WERI-Rb-1 (cell line): Measurements from ENCODE around the gene WDR6.
"Not testable (repeated sequence)": the region's sequence is repeated elsewhere in the genome, so short reads cannot be mapped to it uniquely, and the experiment has no call there.

ENCODE experiments used
- DNase-seq: peaks from one replicate; pipeline ENCODE4 v3.0.0-alpha.2; 2020
- H3K27ac ChIP-seq: fragments of 250-450 bp; sonication (Bioruptor Pico); 2 replicates; pipeline ENCODE4 v1.5.1; 2020; ENCODE audit warnings: mild to moderate bottlenecking, moderate library complexity
- H3K27me3 ChIP-seq: fragments of 250-450 bp; sonication (Bioruptor Pico); 2 replicates; pipeline ENCODE4 v1.5.1; 2021; ENCODE audit warnings: mild to moderate bottlenecking, low read depth, moderate library complexity; ENCODE audit not compliant: insufficient read depth, severe bottlenecking
- H3K36me3 ChIP-seq: fragments of 250-450 bp; sonication (Bioruptor Pico); 2 replicates; pipeline ENCODE4 v1.5.1; 2020; ENCODE audit warnings: mild to moderate bottlenecking, moderate library complexity
- H3K4me3 ChIP-seq: 2 replicates; pipeline ENCODE4 v1.5.1; 2011; ENCODE audit warnings: low read depth, mild to moderate bottlenecking, control low read depth, low read length
- H3K9me3 ChIP-seq: fragments of 250-450 bp; sonication (Bioruptor Pico); 2 replicates; pipeline ENCODE4 v1.5.1; 2021; ENCODE audit warnings: mild to moderate bottlenecking, moderate library complexity; ENCODE audit not compliant: severe bottlenecking
- TF ChIP-seq, protein P1 (sequence below): IDR thresholded peaks from 2 replicates; pipeline ENCODE4 v1.5.1; 2011; ENCODE audit warnings: low read depth, mild to moderate bottlenecking, control low read depth, inconsistent platforms, low read length

The WDR6 gene

DNA sequence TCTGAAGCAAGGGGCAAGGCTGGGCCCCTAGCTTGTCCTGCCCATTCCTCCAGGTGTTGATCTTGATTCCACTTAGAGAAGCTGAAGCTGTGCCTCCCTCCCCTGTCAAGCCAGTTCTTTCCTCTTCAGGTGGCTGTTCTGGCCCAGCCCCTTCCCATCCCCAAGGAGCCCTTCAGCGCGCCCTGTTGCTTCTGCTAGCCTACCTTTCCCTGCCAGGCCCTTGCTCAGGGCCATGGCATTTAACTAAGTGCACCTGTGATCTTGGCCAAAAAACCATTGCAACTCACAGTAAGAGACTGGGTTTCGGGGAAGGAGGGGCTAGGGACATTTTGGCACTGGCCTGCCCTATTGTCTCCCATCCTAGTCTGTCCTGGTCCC, 1.9 kb upstream of the WDR6 start:
- no peak for DNase-seq
- H3K4me3 ChIP-seq = no peak overlapping the region
- no peak overlapping the region for H3K27ac ChIP-seq
- H3K36me3 ChIP-seq = peaks cover 23% of the 10 kb centered on the region
- H3K9me3 ChIP-seq = no peaks in the 10 kb centered on the region
- no peaks in the 10 kb centered on the region for H3K27me3 ChIP-seq
- TF ChIP-seq, protein P1, sequence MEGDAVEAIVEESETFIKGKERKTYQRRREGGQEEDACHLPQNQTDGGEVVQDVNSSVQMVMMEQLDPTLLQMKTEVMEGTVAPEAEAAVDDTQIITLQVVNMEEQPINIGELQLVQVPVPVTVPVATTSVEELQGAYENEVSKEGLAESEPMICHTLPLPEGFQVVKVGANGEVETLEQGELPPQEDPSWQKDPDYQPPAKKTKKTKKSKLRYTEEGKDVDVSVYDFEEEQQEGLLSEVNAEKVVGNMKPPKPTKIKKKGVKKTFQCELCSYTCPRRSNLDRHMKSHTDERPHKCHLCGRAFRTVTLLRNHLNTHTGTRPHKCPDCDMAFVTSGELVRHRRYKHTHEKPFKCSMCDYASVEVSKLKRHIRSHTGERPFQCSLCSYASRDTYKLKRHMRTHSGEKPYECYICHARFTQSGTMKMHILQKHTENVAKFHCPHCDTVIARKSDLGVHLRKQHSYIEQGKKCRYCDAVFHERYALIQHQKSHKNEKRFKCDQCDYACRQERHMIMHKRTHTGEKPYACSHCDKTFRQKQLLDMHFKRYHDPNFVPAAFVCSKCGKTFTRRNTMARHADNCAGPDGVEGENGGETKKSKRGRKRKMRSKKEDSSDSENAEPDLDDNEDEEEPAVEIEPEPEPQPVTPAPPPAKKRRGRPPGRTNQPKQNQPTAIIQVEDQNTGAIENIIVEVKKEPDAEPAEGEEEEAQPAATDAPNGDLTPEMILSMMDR = no peak

DNA sequence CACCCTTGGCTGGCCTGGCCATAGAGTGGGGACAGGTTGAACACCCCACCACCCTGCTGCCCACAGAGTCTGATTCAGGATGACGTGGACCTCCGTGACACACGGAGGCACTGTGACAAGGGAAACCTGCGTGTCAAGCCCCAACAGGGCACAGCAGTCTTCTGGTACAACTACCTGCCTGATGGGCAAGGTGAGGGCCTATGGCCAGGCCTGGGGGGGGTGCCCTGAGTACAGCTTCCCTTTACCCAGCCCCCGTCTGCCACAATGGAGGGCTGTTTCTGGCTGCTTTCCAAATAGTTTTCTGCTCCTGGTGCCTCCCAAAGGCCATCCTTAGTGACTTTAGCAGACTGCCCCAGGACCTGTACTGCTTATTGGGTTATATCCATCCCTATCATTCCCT, 1.2 kb upstream of the WDR6 start:
- TF ChIP-seq, protein P1 = no peak
- Histone ChIP-seq H3K27me3 (no peaks in the 10 kb centered on the region), H3K4me3 (peak overlapping the region; percentile 74), H3K27ac (peak overlapping the region; percentile 97), H3K9me3 (no peaks in the 10 kb centered on the region), H3K36me3 (peaks cover 23% of the 10 kb centered on the region)
- DNase-seq = no peak

DNA sequence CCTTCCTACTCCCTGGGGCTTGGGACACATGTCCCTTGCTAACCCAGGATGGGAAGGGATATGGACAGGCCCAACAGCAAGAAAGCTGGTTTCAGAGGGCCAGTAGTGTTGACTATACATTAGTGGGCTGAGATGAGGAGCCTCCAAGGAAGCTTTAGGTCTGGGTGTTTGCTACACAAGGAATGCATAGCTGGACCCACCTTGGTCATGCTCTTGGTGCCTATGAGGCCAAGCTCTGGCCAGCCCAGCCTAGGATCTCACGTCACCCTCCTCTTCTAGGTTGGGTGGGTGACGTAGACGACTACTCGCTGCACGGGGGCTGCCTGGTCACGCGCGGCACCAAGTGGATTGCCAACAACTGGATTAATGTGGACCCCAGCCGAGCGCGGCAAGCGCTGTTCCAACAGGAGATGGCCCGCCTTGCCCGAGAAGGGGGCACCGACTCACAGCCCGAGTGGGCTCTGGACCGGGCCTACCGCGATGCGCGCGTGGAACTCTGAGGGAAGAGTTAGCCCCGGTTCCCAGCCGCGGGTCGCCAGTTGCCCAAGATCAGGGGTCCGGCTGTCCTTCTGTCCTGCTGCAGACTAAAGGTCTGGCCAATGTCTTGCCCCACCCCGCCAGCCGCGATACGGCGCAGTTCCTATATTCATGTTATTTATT, 653 bp upstream of the WDR6 start:
- TF ChIP-seq, protein P1 = no peak
- H3K27me3 ChIP-seq = no peaks in the 10 kb centered on the region
- H3K27ac ChIP-seq = peak overlapping the region; percentile 97
- H3K4me3 ChIP-seq = peak overlapping the region; percentile 74
- H3K36me3 ChIP-seq = peaks cover 25% of the 10 kb centered on the region
- DNase-seq = no peak
- no peaks in the 10 kb centered on the region for H3K9me3 ChIP-seq

DNA sequence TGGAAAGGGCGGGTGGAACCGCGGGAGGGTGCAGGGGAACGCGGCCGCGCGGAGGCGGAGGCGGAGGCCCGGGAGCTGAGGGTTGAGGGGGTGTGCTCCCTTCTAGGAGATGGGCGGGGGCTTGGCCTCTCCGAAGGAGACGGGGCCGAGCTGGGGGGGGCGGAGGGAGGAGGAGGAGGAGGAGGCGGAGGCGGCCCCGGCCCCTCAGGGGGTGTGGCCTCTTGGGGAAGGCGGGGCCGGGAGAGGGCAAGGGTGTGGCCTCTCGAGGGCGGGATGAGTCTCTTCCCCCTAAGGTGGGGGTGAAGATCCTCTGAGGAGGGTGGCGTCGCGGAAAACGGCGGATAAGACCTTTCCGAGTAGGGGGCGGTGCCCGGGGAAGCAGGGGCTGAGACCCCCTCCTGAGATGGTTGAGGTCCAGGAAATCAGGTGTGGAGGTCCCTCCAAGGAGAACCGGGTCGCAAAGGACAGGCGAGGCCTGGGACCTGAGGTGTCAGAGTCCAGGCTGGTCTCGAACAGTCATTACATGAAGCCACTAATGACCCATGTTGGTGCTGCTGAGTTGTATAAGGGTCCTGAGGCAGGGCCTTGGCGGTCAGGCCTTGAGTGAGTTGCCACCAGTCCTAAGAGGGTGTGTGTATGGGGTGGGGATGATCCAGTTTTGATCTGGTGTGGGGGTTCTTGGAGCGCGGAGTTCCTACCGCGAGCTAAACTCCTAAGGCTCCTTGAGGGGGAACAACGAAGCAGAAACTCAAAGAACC, 759 bp downstream of the WDR6 start:
- H3K4me3 ChIP-seq = peak overlapping the region; percentile 74
- peak overlapping the region; percentile 97 for H3K27ac ChIP-seq
- H3K36me3 ChIP-seq = peaks cover 39% of the 10 kb centered on the region
- TF ChIP-seq, protein P1 = no peak
- H3K9me3 ChIP-seq = no peaks in the 10 kb centered on the region
- peak; percentile 92 for DNase-seq
- H3K27me3 ChIP-seq = no peaks in the 10 kb centered on the region

DNA sequence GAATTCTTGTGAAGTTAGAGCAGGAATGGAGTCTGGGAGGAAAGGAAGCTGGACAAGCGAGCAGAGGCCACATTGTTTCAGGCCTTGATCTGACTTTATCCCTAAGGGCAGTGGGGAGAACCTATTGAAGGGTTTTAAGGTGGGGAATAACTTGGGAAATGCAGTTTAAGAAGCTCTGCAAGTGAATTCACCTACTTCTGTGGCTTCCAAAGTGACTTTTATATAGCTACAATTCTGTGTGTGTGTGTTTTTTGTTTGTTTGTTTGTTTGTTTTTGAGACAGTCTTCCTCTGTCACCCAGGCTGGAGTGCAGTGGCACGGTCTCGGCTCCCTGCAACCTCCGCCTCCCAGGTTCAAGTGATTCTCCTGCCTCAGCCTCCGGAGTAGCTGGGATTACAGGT, 1.4 kb downstream of the WDR6 start:
- not testable (repeated sequence) for H3K9me3 ChIP-seq, DNase-seq, H3K4me3 ChIP-seq, H3K27me3 ChIP-seq
- peaks cover 46% of the 10 kb centered on the region for H3K36me3 ChIP-seq
- peak overlapping the region; percentile 97; the same call in 1 of the 2 replicates for H3K27ac ChIP-seq

DNA sequence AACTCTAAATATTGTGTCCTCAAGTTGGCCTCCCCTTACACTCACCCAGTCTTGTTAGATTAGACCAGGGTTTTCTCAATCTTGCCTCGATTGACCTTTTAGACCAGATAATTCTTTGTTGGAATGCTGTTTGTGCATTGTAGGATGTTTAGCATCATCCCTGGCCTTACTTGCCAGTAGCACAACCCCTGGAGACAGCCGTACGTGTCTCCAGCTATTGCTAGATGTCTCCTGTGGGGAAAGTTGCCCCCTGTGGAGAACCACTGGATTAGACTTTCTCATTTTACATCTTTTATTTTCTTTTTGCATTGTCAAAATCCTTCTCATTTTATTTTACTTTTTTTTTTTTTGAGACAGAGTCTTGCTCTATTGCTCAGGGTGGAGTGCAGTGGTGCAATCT, 2.2 kb downstream of the WDR6 start:
- Histone ChIP-seq H3K4me3 (no peak overlapping the region), H3K36me3 (peaks cover 53% of the 10 kb centered on the region), H3K27ac (no peak overlapping the region), H3K27me3 (no peaks in the 10 kb centered on the region), H3K9me3 (no peaks in the 10 kb centered on the region)
- no peak for DNase-seq
- TF ChIP-seq, protein P1 = no peak
